Stimulated activated CD8-positive, alpha-beta memory T cell treated with anti-CD3 and anti-CD28 coated beads, Interleukin-7, amount 100 ng/mL, for 48 hours (primary cell): ENCODE results near the gene PLEKHG5.
"Not testable (repeated sequence)": the region's sequence is repeated elsewhere in the genome, so short reads cannot be mapped to it uniquely, and the experiment has no call there.

Experiments
- DNase-seq, 2 donors: peaks; one replicate each; pipeline ENCODE4 v3.0.0-alpha.2; 2020; ENCODE audit warnings: low read depth in 1 of 2; ENCODE audit errors: extremely low read depth in 1 of 2

PLEKHG5 gene

GRCh38 chr1:6465461-6466005, 25.9 kb downstream of the PLEKHG5 start:
- no peak for DNase-seq

- DNase-seq = no peak
Observed at GRCh38 chr1:6464915-6465314, 26.6 kb downstream of the PLEKHG5 start.

- DNase-seq = no peak
Observed at GRCh38 chr1:6464514-6464836, 27.0 kb downstream of the PLEKHG5 start.

GRCh38 chr1:6463120-6463412, 28.4 kb downstream of the PLEKHG5 start:
- DNase-seq = no peak

- no peak for DNase-seq
Observed at GRCh38 chr1:6462412-6463119, 28.9 kb downstream of the PLEKHG5 start.

- no peak for DNase-seq
Observed at GRCh38 chr1:6461538-6462411, 29.7 kb downstream of the PLEKHG5 start.

- DNase-seq = no peak
Observed at GRCh38 chr1:6461051-6461530, 30.4 kb downstream of the PLEKHG5 start.

- peak; percentile 47 to 68 for DNase-seq
Observed at GRCh38 chr1:6460301-6461050, 31.0 kb downstream of the PLEKHG5 start.

- DNase-seq = no peak
Observed at GRCh38 chr1:6459850-6460265, 31.6 kb downstream of the PLEKHG5 start.

GRCh38 chr1:6456800-6457466, 34.5 kb downstream of the PLEKHG5 start:
- no peak for DNase-seq

GRCh38 chr1:6455752-6456520, 35.5 kb downstream of the PLEKHG5 start:
- not testable (repeated sequence) for DNase-seq

GRCh38 chr1:6454856-6455751, 36.4 kb downstream of the PLEKHG5 start:
- no peak for DNase-seq

GRCh38 chr1:6453895-6454855, 37.3 kb downstream of the PLEKHG5 start:
- not testable (repeated sequence) for DNase-seq

GRCh38 chr1:6450943-6451373, 40.5 kb downstream of the PLEKHG5 start:
- DNase-seq = no peak

GRCh38 chr1:6450486-6450885, 41.0 kb downstream of the PLEKHG5 start:
- DNase-seq = not testable (repeated sequence)

- no peak for DNase-seq
Observed at GRCh38 chr1:6450005-6450450, 41.4 kb downstream of the PLEKHG5 start.

GRCh38 chr1:6448749-6449631, 42.5 kb downstream of the PLEKHG5 start:
- no peak for DNase-seq
